Activated gamma-delta T cell treated with anti-CD3 and anti-CD28 coated beads, Interleukin-2, amount 50 U/mL, for 16 hours (primary cell): ENCODE results near the gene MAZ.

Source experiments
- DNase-seq: peaks from one replicate; pipeline ENCODE4 v3.0.0-alpha.2; 2020; ENCODE audit warnings: low read depth

Gene MAZ

DNA sequence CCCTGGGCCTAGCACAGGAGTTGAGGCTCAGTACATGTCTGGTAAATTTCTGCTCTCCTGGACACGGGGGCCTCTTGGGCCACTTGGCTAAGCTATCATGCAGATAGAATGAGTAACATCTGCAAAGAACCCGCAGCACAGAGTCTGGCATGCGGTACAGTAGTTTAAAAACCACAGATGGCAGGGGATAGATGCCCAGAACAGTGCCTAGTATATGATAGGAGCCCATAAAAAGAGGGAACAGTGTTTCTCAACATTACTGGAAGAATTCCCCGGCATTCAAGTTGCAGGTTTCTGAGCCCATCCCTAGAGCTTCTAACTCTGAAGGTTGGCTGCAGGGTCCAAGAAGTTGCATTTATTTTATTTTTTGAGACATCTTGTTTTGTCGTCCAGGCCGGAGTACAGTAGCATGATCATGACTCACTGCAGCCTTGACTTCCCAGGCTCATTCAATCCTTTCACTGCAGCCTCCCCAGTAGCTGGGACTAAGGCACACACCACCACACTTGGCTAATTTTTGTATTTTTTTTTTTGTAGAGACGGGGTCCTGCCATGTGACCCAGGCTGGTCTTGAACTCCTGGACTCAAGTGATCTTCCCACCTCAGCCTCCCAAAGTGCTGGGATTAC, 50.9 kb downstream of the MAZ start:
- DNase-seq: no peak

DNA sequence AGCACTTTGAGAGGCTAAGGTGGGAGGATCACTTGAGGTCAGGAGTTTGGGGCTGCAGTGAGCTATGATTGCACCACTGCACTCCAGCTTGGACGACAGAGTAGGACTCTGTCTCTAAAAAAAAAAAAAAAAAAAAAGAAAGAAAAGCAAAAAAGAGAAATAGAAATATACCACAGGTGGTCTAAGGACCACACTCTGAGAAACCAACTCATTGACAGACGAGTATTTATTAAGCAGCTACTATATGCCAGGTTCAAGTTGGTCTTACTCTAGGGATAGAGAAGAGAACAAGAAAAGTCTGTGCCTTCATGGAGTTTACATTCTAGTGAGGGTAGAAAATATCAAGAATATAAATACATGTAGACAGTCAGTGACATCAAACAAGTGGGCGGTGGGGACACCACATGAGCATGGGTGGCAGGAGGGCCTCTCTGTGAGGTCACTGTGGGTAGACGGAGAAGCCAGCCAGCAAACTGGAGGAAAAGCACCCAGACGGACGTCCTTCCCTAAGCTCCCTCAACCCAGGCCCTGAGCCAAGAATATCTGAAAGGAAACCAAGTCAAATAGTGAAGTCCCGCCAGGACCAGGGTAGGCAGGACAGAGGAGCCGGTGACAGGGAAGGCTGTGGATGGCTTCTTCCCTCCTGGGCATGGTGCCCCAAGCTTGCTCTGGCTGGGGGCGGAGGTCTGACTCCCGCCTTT, 52.0 kb downstream of the MAZ start:
- DNase-seq: no peak

DNA sequence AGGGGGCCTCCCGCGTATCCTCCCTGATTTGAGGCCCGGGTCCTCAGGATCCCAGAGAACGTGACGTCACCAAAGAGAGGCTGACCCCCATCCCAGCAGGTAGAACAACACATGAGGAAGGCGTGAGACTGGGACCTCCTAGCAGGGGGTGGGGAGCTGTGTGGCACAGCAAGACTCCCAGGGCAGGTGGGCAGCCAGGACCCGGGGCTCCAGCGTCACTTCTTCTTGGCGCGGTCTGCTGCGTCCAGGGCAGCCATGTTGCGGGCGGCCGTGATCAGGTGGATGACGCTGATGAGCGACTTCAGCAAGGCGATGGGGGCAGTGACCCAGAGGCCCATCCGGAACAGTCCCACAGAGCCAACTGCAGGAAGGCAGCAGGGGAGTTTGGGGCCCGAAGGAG, 52.6 kb downstream of the MAZ start:
- DNase-seq: no peak

DNA sequence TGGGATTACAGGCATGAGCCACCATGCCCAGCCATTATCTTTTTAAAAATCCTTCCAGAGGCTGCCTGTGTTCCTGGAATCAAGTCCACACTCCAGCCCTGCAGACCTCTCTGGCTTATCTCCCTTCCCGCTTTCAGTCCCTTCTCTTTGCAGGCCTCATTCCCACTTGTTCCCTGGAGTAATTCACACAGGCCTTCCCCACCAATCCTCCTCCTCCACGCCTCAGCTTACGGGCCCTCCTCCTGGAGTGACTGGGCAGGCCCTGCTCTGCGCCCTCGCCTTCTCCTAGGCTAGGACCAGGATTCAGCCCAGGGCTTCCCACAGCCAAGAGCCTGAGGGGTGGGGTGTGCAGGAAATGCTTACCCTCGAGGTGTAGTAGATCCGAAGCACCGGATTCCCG, 53.9 kb downstream of the MAZ start:
- DNase-seq: no peak
